ENCODE results near the gene EXO5.

DNA sequence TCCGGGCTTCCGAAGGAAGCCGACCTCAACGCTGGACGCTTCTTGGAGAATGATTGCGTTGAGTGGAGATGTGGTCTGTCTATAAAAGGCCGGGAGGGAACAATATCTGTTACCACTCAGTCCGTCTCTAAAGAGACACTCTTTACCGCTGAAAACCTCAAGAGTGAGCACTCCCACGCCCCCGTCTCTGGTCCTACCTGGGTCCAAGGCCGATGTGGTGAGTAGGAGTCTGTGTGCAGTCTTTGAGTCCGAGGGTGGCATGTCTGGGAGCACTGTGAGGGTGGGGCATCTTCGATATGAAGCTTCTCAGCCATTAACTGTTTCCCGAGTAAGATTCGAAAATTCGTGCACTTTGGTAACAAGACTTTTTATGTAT, 30.9 kb upstream of the EXO5 start:
- TF ChIP-seq, protein P1, sequence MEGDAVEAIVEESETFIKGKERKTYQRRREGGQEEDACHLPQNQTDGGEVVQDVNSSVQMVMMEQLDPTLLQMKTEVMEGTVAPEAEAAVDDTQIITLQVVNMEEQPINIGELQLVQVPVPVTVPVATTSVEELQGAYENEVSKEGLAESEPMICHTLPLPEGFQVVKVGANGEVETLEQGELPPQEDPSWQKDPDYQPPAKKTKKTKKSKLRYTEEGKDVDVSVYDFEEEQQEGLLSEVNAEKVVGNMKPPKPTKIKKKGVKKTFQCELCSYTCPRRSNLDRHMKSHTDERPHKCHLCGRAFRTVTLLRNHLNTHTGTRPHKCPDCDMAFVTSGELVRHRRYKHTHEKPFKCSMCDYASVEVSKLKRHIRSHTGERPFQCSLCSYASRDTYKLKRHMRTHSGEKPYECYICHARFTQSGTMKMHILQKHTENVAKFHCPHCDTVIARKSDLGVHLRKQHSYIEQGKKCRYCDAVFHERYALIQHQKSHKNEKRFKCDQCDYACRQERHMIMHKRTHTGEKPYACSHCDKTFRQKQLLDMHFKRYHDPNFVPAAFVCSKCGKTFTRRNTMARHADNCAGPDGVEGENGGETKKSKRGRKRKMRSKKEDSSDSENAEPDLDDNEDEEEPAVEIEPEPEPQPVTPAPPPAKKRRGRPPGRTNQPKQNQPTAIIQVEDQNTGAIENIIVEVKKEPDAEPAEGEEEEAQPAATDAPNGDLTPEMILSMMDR (IDR thresholded peaks at IDR 0.05): no peak
- TF ChIP-seq POLR2A (IDR thresholded peaks at IDR 0.05): no peak

Data from testis (tissue), 2 donors.